GM21526 (cell line): Measurements from ENCODE around the gene RBPJ.
"Not testable (repeated sequence)": the region's sequence is repeated elsewhere in the genome, so short reads cannot be mapped to it uniquely, and the experiment has no call there.

Experiments used
- ATAC-seq: cut with Tn5 transposase; IDR thresholded peaks from one replicate; pipeline ENCODE4 v1.9.1; 2021; ENCODE audit warnings: moderate library complexity; ENCODE audit not compliant: unreplicated experiment, low FRiP score

RBPJ gene

DNA sequence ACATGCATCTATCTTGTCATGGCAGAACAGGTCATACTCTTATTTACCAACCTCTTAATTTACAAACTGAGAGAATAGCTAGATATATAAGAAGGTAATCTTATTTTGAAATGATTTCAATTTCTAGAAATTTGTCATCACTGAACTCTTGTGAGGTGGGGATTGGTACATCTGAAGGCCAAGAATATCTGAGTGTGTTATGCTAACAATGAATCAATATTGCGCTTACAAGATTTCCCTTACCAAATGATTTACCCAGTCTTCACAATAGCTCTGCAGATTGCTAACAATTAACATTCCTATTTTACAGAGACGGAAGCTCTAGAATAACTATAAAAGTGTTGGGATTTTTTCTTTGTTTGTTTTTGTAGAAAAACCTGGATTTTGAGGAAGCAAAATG, 48.3 kb downstream of the RBPJ start:
- ATAC-seq = no peak

DNA sequence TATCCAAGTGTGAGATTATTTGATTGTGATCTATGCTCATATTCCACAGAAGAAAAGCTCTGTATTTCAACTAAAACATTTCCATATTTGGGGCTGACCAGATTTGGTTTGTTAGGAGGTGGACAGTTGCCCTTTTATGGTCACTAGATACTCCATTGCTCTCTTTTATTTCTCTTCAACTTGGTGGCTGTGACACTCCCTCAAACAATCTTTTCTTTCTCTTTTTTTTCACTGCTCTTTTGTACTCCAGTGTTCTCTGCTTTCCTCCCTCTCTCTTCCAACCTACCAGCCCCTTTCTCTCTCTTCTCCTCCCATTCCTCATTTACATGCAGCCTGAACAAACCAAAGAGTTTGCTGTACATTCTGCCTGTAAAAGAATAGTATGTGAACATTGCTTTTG, 48.8 kb downstream of the RBPJ start:
- ATAC-seq = no peak

- no peak for ATAC-seq
These were observed 51.3 kb downstream of the RBPJ start for GRCh38 chr4:26372076-26372475.

DNA sequence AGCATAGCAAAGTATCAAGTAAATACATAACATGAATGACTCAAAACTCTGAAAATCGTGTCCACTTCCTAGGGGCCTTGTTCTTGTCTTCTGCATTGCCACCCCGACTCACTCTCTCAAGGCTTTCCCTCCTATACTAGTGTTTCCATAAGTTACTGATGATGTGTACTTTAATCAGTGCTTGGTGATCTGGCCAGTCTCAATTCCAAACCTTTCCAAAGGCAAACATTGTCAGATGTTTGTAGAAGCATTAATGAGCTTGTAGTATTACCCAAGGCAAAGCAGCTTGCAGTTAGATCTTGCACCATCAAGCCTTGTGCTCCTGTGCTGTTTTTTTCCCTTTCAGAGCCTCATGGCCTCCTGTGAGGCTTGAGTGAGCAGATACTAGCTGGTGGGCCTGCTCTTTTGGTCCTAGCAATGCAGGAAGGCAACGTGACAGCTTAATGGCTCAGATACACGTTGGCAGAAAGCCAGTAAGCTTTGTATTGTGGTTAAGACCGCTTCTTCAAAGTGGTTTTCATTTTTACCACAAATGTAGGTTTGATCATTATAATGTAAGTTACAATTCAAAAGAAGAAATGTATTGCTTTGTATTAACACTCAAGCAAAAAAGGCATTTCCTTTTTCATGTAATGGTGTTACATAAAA, 51.8 kb downstream of the RBPJ start:
- ATAC-seq = peak; percentile 92

DNA sequence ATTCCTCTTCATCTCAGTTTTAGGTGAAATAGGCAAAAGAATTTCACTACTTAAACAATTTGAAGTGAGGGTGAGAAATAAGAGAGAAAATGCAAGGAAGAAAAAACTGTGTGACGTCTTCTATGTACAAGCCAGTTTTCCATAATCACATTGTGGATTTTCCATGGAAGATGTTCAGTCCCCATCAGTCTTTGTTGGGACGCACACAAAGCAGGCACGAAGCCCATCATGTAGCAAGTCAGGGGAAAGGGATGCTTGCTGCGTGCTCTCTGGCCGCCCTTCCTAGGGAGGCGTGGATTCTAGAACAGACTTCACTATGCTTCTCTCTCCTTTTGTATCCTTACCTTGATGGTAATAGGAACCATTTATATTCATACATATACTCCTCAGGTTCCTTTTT, 54.7 kb downstream of the RBPJ start:
- no peak for ATAC-seq

- no peak for ATAC-seq
These were observed 56.8 kb downstream of the RBPJ start for GRCh38 chr4:26377328-26378311.

DNA sequence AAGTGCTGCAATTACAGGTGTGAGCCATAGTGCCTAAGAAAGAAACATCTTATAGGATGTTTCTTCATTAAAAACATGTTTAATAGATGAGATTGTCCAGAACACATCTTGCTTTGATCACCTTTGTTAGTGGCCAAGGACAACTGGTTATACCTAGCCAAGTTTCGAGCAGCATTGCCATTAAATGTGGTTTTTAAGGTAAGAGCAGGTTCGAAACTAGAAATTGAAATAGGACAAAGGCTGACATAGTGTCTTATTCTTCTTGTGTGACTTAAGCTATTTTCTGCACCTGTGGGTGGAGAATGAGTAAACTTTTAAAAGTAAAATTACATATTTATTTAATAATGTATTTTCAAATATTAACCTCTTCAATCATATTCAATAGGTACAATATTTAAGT, 59.0 kb downstream of the RBPJ start:
- ATAC-seq = no peak

DNA sequence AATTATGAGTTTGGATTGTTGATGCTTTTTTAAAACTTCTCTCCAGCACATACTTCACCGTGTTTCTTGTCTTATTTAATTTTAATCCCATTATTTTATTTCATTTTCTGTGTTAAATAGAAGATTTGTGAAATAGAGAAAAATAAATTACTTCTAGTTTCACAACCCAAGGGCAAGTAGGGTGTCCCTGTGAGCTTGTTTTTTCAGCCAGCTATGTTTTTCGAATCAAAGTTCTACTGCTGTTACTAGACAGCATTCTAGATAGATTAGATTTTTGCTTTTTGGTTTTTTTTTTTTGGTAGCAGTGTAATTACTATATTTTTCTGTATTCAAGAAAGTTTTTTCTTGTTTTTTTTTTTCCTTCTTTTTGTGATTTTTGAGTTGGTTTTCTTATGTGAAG, 59.9 kb downstream of the RBPJ start:
- ATAC-seq = no peak

- ATAC-seq = no peak
These were observed 63.7 kb downstream of the RBPJ start for GRCh38 chr4:26384380-26385057.

- ATAC-seq = no peak
These were observed 64.9 kb downstream of the RBPJ start for GRCh38 chr4:26385690-26386089.

DNA sequence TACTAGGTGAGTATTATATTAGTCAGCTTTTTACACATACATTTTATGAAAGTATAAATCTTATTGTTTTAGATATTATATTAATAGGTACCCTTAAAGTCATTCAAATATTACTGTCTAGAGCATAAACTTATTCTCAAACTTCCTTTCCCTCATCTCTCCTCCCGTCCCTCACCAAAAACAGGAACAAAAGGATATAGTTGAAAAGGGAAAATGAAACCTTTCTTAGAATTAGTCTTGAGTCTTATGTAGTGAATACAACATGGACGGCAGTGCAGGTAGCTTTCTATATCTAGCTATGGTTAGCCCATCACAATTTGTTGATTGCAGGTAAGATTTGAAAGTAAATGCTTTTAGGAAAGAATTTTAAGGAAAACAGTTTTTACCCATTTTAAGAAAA, 65.6 kb downstream of the RBPJ start:
- ATAC-seq = no peak

- no peak for ATAC-seq
These were observed 67.9 kb downstream of the RBPJ start for GRCh38 chr4:26388671-26389070.

DNA sequence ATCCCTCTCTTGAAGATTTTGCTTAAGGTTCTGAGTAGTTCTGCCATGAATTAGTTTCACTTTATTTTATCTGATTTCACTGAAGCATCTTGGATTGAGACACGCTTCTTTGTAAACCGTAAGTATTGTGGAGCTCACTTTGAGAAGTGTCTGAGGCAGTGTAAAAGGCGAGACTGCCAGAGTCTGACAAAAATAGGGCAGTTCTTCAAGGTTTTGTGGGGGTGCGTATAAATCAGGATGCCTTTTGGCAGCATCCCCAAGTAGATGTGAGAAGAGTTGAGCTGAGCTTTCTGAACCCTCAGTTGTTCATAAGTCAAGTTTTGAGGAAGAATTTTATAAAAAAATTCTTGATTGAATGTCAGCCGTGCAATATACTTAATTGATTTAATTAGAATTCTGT, 76.3 kb downstream of the RBPJ start:
- ATAC-seq = no peak

DNA sequence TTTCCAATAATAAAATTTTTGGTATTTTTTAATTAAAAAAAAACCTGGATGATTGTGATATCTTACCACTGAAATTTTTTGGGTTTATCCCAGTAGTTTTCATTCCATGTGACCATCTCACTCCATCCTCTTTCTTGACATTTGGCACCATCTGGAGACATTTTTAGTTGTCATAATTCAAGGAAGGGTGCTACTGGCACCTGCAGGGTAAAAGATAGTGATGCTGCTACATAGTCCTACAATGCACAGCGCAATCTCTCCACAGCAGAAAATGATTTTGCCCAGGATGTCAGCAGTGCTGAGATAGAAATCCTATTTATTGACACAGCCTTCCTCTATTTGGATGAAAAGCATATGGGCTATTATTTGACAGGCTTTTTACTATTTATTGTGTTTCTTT, 79.3 kb downstream of the RBPJ start:
- ATAC-seq = no peak

GRCh38 chr4:26402017-26402416, 81.2 kb downstream of the RBPJ start:
- not testable (repeated sequence) for ATAC-seq

DNA sequence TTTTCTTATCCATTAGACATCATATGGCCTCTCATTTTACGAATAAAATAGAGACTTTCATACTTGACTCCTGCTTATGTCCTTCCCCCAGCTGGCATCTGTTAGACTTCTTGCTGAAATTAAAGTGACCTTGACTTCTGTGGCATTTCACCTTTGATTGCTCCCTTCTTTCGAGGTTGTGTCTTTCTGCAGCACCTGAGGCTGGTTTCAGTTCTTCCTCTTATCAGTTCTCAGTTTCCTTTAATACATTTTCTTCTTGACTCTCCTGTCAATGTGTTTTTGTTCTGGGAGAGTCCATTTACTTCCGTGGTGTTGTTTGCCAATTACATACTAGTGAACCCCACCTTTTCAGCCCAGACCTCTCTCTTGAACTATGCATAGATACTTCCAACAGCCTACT, 81.6 kb downstream of the RBPJ start:
- ATAC-seq = peak; percentile 85

- no peak for ATAC-seq
These were observed 84.0 kb downstream of the RBPJ start for GRCh38 chr4:26404743-26405206.

DNA sequence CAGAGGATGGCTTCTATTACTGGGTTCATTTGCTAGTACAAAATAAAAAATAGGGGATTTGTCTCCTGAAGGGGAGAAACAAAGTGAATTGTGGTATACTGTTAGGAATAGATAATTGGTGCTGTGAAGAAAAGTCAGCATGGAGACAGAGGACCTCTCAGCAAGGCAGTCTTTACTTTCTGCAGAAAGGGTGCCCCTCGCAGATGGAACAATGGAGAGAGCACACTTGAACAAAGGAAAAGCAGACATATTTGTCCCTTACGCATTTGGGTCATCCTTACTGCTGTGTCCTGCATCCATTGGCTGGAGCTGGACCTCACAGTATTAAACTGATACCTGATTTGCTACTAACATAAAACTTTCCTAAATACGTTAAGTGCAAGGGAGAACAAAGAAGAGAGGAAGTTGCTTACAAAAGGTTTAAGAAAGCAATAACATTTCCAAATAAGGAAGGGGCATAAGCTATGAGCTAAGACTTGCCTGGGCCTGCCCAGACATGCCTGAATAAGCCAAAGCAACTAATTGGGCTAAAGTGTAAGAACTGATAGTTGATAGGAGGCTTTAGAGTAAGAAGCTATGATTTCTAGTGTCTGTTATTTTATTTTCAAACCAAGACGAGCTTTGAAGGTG, 85.6 kb downstream of the RBPJ start:
- ATAC-seq = no peak

DNA sequence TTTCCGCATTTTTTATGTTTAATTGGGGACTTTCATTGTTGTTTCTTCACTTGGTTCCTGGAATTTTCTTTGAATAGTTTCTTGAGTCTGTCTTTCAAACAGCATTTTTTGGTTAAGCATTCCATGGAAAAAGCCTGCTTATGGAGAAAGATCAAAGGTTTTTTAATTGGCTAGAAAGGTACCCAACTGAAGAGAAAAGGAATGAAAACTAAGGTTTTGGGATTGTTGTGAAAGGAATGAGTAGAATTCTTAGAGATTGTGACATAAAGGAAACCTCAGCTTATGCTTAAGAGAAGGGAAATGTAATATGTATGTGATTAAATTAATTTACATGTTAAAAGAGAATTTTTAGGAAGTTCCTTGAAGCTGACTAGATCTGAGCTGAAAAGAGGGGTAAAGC, 86.7 kb downstream of the RBPJ start:
- no peak for ATAC-seq

DNA sequence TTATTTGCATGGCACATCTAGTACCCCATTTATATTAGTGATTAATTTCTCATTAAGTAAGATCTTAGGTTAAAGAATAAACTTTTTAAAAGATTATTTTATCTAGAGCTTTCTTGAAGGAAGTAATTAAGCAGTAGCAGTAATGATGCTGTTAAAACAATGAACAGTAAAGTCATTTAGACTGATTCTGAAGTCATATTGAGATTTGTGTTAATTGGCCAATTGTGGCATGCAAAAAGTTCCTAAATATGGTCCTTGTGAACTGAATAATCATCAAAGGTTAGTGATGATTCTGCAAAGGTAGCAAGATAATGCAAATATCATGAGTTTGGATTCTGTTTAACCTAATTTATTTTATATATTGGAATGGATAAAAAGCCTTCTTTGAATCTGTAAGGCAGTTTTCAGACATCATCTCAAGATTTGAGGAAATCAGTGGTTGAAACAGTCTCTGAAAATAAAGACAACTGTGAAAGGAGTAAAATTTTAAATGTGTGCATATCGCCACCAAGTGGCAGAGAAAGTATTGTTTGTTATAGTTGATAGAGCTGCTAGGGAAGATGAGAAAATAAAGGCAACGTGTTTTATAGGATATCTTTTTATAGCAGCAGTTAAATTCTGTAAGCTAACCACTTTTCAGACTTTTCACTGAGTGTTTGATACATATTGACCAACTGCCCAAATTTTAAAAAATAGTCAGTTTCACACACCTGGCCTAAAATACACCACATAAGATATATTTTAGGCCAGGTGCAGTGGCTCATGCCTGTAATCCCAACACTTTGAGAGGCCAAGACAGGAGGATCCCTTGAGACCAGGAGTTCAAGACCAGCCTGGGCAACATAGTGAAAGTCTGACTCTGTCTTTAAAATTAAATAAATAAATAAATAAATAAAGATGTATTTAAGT, 89.8 kb downstream of the RBPJ start:
- ATAC-seq = peak; percentile 66
